Heart right ventricle (tissue), 16 donors: ENCODE data around the gene INTS2. TPM values are rescaled to one million over a fixed set of nuclear protein-coding genes. Genes with fewer than 3 reads are reported as not detected.

ENCODE experiments used
- ATAC-seq, 8 donors: fragments of 200-7000 bp; cut with Tn5 transposase; one replicate each; pipeline ENCODE4 v1.9.1; 2020; ENCODE audit warnings: mild to moderate bottlenecking in 8 of 8, moderate library complexity in 8 of 8, moderate number of reproducible peaks in 1 of 8
- DNase-seq, 2 donors: peaks; one replicate each; pipeline ENCODE4 v3.0.0-alpha.2; 2020
- H3K27ac ChIP-seq, 10 donors: fragments of 200-600 bp; sonication (generic) in 2 of 10; one replicate each; pipeline versions ENCODE4 v1.5.0 to v1.8.0; 2020 to 2022; ENCODE audit warnings: mild to moderate bottlenecking in 3 of 10
- H3K27me3 ChIP-seq, 7 donors: fragments of 200-600 bp; one replicate each; pipeline ENCODE4 v1.8.0; 2021 to 2022; ENCODE audit warnings: mild to moderate bottlenecking in 2 of 7
- H3K36me3 ChIP-seq, 9 donors: fragments of 200-600 bp; sonication (generic) in 1 of 9; one replicate each; pipeline versions ENCODE4 v1.5.0 to v1.8.0; 2020 to 2022; ENCODE audit warnings: mild to moderate bottlenecking in 2 of 9
- H3K4me1 ChIP-seq, 9 donors: fragments of 200-600 bp; sonication (generic) in 1 of 9; one replicate each; pipeline versions ENCODE4 v1.5.0 to v1.8.0; 2020 to 2022; ENCODE audit warnings: mild to moderate bottlenecking in 4 of 9
- H3K4me3 ChIP-seq, 10 donors: fragments of 200-600 bp; sonication (generic) in 2 of 10; one replicate each; pipeline versions ENCODE4 v1.5.0 to v1.8.0; 2020 to 2022; ENCODE audit warnings: mild to moderate bottlenecking in 7 of 10, moderate library complexity in 2 of 10
- H3K9me3 ChIP-seq, 11 donors: fragments of 200-600 bp in 10 of 11; sonication (generic) in 2 of 11; one replicate each; pipeline versions ENCODE4 v1.5.0 to v1.8.0; 2013 to 2022; ENCODE audit warnings: mild to moderate bottlenecking in 2 of 11, control low read depth in 1 of 11, moderate library complexity in 1 of 11
- WGBS, 2 donors: extraction: QIAGEN DNeasy Blood & Tissue Kit; methylation state at CpG; one replicate each; pipeline ENCODE4 v1.1.7; 2013; ENCODE audit warnings: inconsistent platforms in 1 of 2; 5-methylcytosine and 5-hydroxymethylcytosine counted together
- intact Hi-C, 10 donors: fragments of 100-400 bp; cut with DNase I; formaldehyde crosslinking; loops; one replicate each; pipeline versions ENCODE4 v1.11.1 to v1.14.2; 2022
- polyA plus RNA-seq, 2 donors: library from polyadenylated mRNA; stranded (reverse); fragments of 200-250 nt; gene quantifications; one replicate each; pipeline ENCODE4 v1.2.3, GENCODE V29; 2013
- total RNA-seq, 10 donors: library from RNA; stranded (reverse); fragmentation: NEBNext Ultra II Directional in 3 of 10; extraction: Animal tissue kit (Norgen Biotek cat#: 25700) in 3 of 10; gene quantifications; one replicate each; pipeline versions ENCODE4 v1.2.1 to v1.2.4, GENCODE V29; 2021 to 2023
- TF ChIP-seq, protein P1 (sequence below), 9 donors: fragments of 200-600 bp; sonication (generic) in 2 of 9; IDR thresholded peaks; one replicate each; pipeline versions ENCODE4 v1.5.0 to v1.8.0; 2021 to 2022; ENCODE audit warnings: antibody characterized with exemption in 9 of 9, mild to moderate bottlenecking in 5 of 9, moderate library complexity in 1 of 9
- donor health status: Arrhythmogenic right ventricular cardiomyopathy.
- donor health status: ischemic (EF 13 %, LVEDD 7.1; RV severe dilation, severe dysfunction).
- donor health status: healthy with polysubstance abuse.
- donor health status: DM: no; HTN: yes; CAD: no.
- donor health status: DM: no; HTN: no; CAD: no.
- donor health status: ischemic (EF 25% LVEDD 6.9; RV normal size, moderate dysfunction).
- donor health status: ischemic (EF 25% LVEDD 5.7; RV mildly dilated, moderate dysfunction).
- donor health status: healthy.
- donor health status: DM: yes; HTN: yes; CAD: no.
- donor health status: Ischemic cardiomyopathy.
- donor health status: ischemic (EF 35%, LVEDD 5.7; RV mildly dilated, moderate dysfunction).
- donor health status: nonischemic (EF 11% LVEDD 7.7; RV severe dilation, severe dysfunction).
- donor health status: DM: yes; HTN: yes; CAD: no.
- donor health status: PGD.
- donor health status: ischemic (EF 29% LVEDD 5.4; RV normal size, mild dysfunction).
- donor health status: nonischemic (EF 23%, LVEDD 6.1; RV moderate dilation, normal function).

The INTS2 gene
- total and polyA plus RNA-seq, 12 donors = 1.7 to 18.3 (median 11.1) TPM

DNA sequence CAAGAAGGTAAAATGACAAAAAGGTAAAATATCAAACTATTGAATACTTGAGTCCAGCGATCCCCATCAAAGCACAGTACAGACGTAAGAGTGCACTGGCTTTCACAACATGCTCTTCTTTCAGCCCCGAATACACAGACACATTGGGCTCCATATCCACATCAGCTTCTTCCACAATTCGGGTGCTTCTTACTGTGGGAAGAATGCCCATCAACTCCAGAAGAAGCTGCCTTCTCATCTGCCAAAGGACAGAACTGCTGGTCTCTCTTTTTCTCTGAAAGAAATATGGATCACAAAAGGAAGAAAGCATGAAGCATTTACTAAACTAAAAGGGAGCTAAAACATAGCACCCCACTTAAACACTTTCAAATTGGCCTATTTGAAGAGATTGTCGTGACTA lies 20.4 kb downstream of the INTS2 start:
- ATAC-seq (no peak), DNase-seq (no peak)
- 95 to 96% methylated on average over 5 of the region's 5 CpGs for WGBS, 2 donors
- no peak overlapping the region for H3K4me3 ChIP-seq
- H3K9me3 ChIP-seq = no peaks in the 10 kb centered on the region
- intact Hi-C loops = no loop called here
- no peak overlapping the region for H3K27ac ChIP-seq
- H3K4me1 ChIP-seq = no peaks in the 10 kb centered on the region
- H3K36me3 ChIP-seq = peaks cover 0 to 100% (median 75%) of the 10 kb centered on the region in 9 donors
- H3K27me3 ChIP-seq = no peaks in the 10 kb centered on the region
- TF ChIP-seq, protein P1, sequence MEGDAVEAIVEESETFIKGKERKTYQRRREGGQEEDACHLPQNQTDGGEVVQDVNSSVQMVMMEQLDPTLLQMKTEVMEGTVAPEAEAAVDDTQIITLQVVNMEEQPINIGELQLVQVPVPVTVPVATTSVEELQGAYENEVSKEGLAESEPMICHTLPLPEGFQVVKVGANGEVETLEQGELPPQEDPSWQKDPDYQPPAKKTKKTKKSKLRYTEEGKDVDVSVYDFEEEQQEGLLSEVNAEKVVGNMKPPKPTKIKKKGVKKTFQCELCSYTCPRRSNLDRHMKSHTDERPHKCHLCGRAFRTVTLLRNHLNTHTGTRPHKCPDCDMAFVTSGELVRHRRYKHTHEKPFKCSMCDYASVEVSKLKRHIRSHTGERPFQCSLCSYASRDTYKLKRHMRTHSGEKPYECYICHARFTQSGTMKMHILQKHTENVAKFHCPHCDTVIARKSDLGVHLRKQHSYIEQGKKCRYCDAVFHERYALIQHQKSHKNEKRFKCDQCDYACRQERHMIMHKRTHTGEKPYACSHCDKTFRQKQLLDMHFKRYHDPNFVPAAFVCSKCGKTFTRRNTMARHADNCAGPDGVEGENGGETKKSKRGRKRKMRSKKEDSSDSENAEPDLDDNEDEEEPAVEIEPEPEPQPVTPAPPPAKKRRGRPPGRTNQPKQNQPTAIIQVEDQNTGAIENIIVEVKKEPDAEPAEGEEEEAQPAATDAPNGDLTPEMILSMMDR (IDR thresholded peaks at IDR 0.05) = no peak

DNA sequence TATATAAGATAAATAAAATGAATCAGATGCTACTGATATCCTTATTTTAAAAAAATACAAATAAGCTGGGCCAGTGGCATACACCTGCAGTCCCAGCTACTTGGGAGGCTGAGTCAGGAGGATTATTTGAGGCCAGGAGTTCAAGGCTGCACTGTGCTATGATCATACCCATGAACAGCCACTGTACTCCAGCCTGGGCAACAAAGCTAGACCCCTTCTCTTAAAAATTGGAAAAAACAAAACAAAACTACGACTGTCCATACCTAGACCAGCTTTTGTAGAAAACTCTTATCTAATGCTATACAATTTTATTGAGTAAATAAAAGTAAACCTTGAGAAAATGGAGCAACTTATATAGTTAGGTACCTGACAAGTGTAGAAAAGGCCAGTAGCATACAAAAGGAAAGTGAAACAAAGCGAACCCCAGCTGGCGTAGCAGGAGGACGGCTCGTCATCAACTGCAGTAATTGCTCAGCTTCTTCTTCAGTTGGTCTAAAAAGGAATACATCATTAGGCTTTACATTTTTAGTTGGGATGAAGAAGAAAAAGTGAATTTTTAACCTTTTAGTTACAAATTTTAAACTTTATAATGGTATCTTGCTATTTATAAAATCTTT lies 23.6 kb downstream of the INTS2 start:
- TF ChIP-seq, protein P1 (IDR thresholded peaks at IDR 0.05) = no peak
- Histone ChIP-seq H3K4me3 (no peak overlapping the region), H3K27ac (peak overlapping the region in 1 of 10 donors; percentile 4), H3K9me3 (no peaks in the 10 kb centered on the region), H3K27me3 (no peaks in the 10 kb centered on the region), H3K36me3 (peaks cover 0 to 100% (median 73%) of the 10 kb centered on the region in 9 donors), H3K4me1 (no peaks in the 10 kb centered on the region)
- 89 to 91% methylated on average over 5 of the region's 5 CpGs for WGBS, 2 donors
- no peak for DNase-seq
- no peak for ATAC-seq
- intact Hi-C loops = no loop called here

DNA sequence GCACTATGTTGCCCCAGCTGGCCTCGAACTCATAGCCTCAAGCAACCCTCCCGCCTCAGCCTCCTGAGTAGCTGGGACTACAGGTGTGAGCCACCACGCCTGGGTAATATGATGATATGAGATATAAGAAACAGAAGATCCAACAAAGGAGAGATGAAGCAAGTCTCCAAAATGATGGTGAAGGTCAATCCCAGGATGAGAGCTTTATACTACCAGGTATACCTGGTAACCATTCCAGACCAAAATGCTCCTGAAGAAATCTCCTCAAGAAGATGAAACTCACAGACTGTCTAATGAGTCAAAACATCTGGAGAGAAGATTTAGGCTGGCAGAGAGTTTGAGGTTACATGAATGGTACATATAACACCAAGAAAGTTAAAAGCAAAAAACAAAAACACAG lies 24.5 kb downstream of the INTS2 start:
- H3K36me3 ChIP-seq = peaks cover 0 to 100% (median 70%) of the 10 kb centered on the region in 9 donors
- H3K4me3 ChIP-seq = no peak overlapping the region
- TF ChIP-seq, protein P1 (IDR thresholded peaks at IDR 0.05) = no peak
- intact Hi-C loops = no loop called here
- H3K27ac ChIP-seq = no peak overlapping the region
- H3K4me1 ChIP-seq = no peaks in the 10 kb centered on the region
- WGBS, 2 donors = 98 to 99% methylated on average over 3 of the region's 3 CpGs
- H3K9me3 ChIP-seq = no peaks in the 10 kb centered on the region
- DNase-seq = no peak
- no peak for ATAC-seq
- no peaks in the 10 kb centered on the region for H3K27me3 ChIP-seq

DNA sequence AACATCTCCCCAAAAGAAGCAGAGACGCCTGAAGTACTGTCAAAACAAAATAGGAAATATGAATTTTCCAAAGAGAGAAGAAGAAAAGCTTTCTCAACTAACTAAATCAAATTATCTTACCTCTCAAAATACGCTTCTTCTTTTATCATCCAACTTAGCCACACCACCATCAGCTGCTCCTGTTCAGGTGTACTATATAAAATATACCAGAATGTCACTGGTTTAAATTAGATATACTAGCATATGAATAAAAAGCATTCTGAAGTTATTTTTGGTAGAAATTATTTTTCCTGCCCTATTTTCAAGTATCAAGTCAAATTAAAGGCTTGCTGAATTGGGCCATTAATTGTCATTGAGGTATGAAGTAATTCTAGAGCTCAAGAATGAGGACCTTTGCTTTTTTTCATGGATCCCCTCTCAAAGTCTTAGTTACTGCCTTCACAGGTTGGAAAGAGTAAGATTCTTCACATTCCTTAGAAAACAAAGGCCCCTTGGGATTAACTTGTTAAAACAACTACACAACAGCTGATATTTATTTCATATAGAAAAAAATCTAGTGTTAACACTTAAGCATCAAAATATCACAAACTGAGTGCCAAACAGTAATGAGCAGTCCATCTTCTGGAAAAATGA lies 30.1 kb downstream of the INTS2 start:
- WGBS, 2 donors = 94 to 98% methylated on average over 2 of the region's 2 CpGs
- Histone ChIP-seq H3K27me3 (no peaks in the 10 kb centered on the region), H3K4me3 (no peak overlapping the region), H3K4me1 (no peaks in the 10 kb centered on the region), H3K36me3 (peaks cover 0 to 100% (median 35%) of the 10 kb centered on the region in 9 donors), H3K9me3 (no peaks in the 10 kb centered on the region), H3K27ac (no peak overlapping the region)
- TF ChIP-seq, protein P1 (IDR thresholded peaks at IDR 0.05) = no peak
- DNase-seq (no peak), ATAC-seq (no peak)
- intact Hi-C loops = no loop called here
